ENCODE results near the gene B3GALT6. TPM values are rescaled to one million over a fixed set of nuclear protein-coding genes. Genes with fewer than 3 reads are reported as not detected.

The B3GALT6 gene
- total RNA-seq, 1 experiment from 2014 or later, result 27.1 TPM

DNA sequence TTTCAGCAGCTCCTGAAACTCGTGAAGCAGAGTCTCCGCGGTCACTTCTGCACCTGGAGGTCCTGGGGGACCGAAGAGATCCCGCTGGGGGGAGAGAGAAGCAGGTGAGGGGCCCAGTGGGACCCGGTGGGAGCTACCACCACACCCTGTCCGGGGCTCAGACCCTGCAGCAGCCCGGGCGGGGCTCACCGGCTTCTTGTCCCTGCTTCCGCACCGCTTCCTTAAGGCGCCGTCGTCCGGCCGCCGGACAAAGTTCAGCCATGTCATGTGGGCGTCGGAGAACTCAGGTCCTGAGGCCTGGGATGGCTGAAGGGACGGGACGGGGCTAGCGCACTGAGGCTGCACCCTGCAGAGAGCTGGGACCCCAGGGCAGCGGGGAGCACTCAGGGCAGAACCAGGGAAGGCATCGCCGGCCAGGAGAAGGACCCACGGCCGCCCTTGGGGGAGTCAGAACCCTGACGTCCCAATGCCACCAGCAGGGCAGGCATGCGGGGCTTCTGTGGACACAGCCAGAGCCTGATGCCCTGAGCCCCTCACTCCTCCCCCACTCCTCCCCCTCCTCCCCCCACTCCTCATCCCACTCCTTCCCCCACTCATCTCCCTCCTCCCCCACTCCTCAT lies 12.3 kb downstream of the B3GALT6 start:
- H4K20me1 ChIP-seq (ENCODE audit: control insufficient read depth, insufficient read depth, insufficient read length), result no peaks in the 10 kb centered on the region
- H3K18ac ChIP-seq (ENCODE audit: insufficient read length, low read depth, low read length), result no peak overlapping the region
- H3K27me3 ChIP-seq (ENCODE audit: insufficient read depth, low read length), result no peaks in the 10 kb centered on the region
- H3K14ac ChIP-seq (ENCODE audit: insufficient read depth, low read length), result no peak overlapping the region
- H3K79me1 ChIP-seq (ENCODE audit: insufficient read depth, low read depth, low read length, poor library complexity, severe bottlenecking), result no peaks in the 10 kb centered on the region
- H3K9ac ChIP-seq (ENCODE audit: extremely low read depth, insufficient read length, low read length), result no peak overlapping the region
- no peaks in the 10 kb centered on the region for H3K9me3 Mint-ChIP-seq
- no peak for DNase-seq
- H4K8ac ChIP-seq (replicated peaks; ENCODE audit: insufficient read length, low read depth, low read length), result no peak overlapping the region
- no peak overlapping the region for H2BK5ac ChIP-seq (ENCODE audit: insufficient read length, low read length)
- no peaks in the 10 kb centered on the region for H3K4me1 ChIP-seq (ENCODE audit: insufficient read depth, low read length)
- no CpG with 5 or more reads among the region's 30 CpGs for WGBS (ENCODE audit: extremely low coverage, insufficient read length, low lambda C conversion rate)
- no peak overlapping the region for H3K4me2 ChIP-seq (ENCODE audit: insufficient read depth, insufficient read length, low read length)
- no peak overlapping the region for H3K56ac ChIP-seq (ENCODE audit: insufficient read length, low read depth, low read length)
- H2BK20ac ChIP-seq (ENCODE audit: low read depth, low read length, poor library complexity, severe bottlenecking), result no peak overlapping the region
- H3K27me3 Mint-ChIP-seq (ENCODE audit: low read depth), result peaks cover 15% of the 10 kb centered on the region
- no peaks in the 10 kb centered on the region for H3K9me3 ChIP-seq (ENCODE audit: control insufficient read depth, low read depth, low read length)
- H3K4me3 Mint-ChIP-seq, result no peak overlapping the region
- H2BK120ac ChIP-seq (ENCODE audit: low read depth, low read length, poor library complexity, severe bottlenecking), result no peak overlapping the region
- no peak overlapping the region for H2BK15ac ChIP-seq (ENCODE audit: low read depth, low read length)
- no peak overlapping the region for H2AK5ac ChIP-seq (ENCODE audit: insufficient read length, low read length)
- no peak overlapping the region for H2BK12ac ChIP-seq (ENCODE audit: insufficient read length, low read depth, low read length)
- H3K27ac Mint-ChIP-seq, result no peak overlapping the region
- H3K4me1 Mint-ChIP-seq, result no peaks in the 10 kb centered on the region
- H2AFZ ChIP-seq (ENCODE audit: low read length), result no peak overlapping the region
- no peaks in the 10 kb centered on the region for H3K23me2 ChIP-seq (ENCODE audit: insufficient read length, low read depth, low read length, poor library complexity, severe bottlenecking)
- H3K27ac ChIP-seq (ENCODE audit: insufficient read length, low read depth, low read length), result no peak overlapping the region
- no peak overlapping the region for H3K4ac ChIP-seq (ENCODE audit: low read depth, low read length)
- no peak overlapping the region for H3K23ac ChIP-seq (ENCODE audit: insufficient read length, low read depth, low read length)
- no peaks in the 10 kb centered on the region for H3K79me2 ChIP-seq (ENCODE audit: insufficient read depth, low read length)
- H4K5ac ChIP-seq (ENCODE audit: insufficient read length, low read depth, low read length), result no peak overlapping the region
- no peak overlapping the region for H4K91ac ChIP-seq (ENCODE audit: insufficient read length, low read depth, low read length)
- TF ChIP-seq, protein P1, sequence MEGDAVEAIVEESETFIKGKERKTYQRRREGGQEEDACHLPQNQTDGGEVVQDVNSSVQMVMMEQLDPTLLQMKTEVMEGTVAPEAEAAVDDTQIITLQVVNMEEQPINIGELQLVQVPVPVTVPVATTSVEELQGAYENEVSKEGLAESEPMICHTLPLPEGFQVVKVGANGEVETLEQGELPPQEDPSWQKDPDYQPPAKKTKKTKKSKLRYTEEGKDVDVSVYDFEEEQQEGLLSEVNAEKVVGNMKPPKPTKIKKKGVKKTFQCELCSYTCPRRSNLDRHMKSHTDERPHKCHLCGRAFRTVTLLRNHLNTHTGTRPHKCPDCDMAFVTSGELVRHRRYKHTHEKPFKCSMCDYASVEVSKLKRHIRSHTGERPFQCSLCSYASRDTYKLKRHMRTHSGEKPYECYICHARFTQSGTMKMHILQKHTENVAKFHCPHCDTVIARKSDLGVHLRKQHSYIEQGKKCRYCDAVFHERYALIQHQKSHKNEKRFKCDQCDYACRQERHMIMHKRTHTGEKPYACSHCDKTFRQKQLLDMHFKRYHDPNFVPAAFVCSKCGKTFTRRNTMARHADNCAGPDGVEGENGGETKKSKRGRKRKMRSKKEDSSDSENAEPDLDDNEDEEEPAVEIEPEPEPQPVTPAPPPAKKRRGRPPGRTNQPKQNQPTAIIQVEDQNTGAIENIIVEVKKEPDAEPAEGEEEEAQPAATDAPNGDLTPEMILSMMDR (conservative IDR thresholded peaks at IDR 0.05), result no peak
- no peaks in the 10 kb centered on the region for H3K36me3 Mint-ChIP-seq (ENCODE audit: insufficient read depth in 1 of 3, low read depth in 3 of 3)
- no peak overlapping the region for H3T11ph ChIP-seq (ENCODE audit: low read length)

Measured in H9 (cell line).